Natural killer cell (primary cell): ENCODE data around the gene ZSCAN16. TPM values are rescaled to one million over a fixed set of nuclear protein-coding genes. Genes with fewer than 3 reads are reported as not detected.

ENCODE experiments used
- ATAC-seq, 3 donors: fragments of 150-1000 bp in 2 of 3; fragments of 200-7000 bp in 1 of 3; cut with Tn5 transposase; 1 replicate in 1 of 3; 2 replicates in 2 of 3; pipeline ENCODE4 v1.10.0; 2021; ENCODE audit warnings: mild to moderate bottlenecking in 2 of 3, moderate library complexity in 2 of 3
- DNase-seq, 2 donors: peaks; one replicate each; pipeline versions ENCODE4 v3.0.0 to v3.0.0-alpha.2; 2013 to 2021; ENCODE audit warnings: mixed read lengths in 1 of 2
- H3K27ac ChIP-seq: one replicate; pipeline ENCODE4 v1.5.1; 2013; ENCODE audit warnings: mild to moderate bottlenecking, low read length
- H3K27me3 ChIP-seq: one replicate; pipeline ENCODE4 v1.6.1; 2013; ENCODE audit warnings: low read length; ENCODE audit not compliant: control insufficient read depth, insufficient read depth
- H3K36me3 ChIP-seq: one replicate; pipeline ENCODE4 v1.6.1; 2013; ENCODE audit warnings: low read length; ENCODE audit not compliant: control insufficient read depth, insufficient read depth
- H3K4me1 ChIP-seq: one replicate; pipeline ENCODE4 v1.6.1; 2013; ENCODE audit warnings: low read length; ENCODE audit not compliant: control insufficient read depth, insufficient read depth
- H3K4me3 ChIP-seq: one replicate; pipeline ENCODE4 v1.5.1; 2013; ENCODE audit warnings: low read length
- H3K9me3 ChIP-seq: one replicate; pipeline ENCODE4 v1.6.1; 2013; ENCODE audit warnings: low read length; ENCODE audit not compliant: control insufficient read depth, insufficient read depth
- H3K27ac Mint-ChIP-seq, 2 donors: one replicate each; pipeline ENCODE4 v1.8.0; 2022; ENCODE audit warnings: mild to moderate bottlenecking in 2 of 2, mixed read lengths in 2 of 2, moderate library complexity in 1 of 2
- H3K27me3 Mint-ChIP-seq, 2 donors: one replicate each; pipeline ENCODE4 v1.8.0; 2022; ENCODE audit warnings: low read depth in 2 of 2, mixed read lengths in 2 of 2
- H3K36me3 Mint-ChIP-seq: one replicate; pipeline ENCODE4 v1.8.0; 2022; ENCODE audit warnings: mixed read lengths
- H3K4me1 Mint-ChIP-seq, 2 donors: one replicate each; pipeline ENCODE4 v1.8.0; 2022; ENCODE audit warnings: mixed read lengths in 2 of 2
- H3K4me3 Mint-ChIP-seq: one replicate; pipeline ENCODE4 v1.8.0; 2022; ENCODE audit warnings: mild to moderate bottlenecking, moderate library complexity, mixed read lengths
- H3K9me3 Mint-ChIP-seq, 2 donors: one replicate each; pipeline ENCODE4 v1.8.0; 2022; ENCODE audit warnings: mixed read lengths in 2 of 2
- WGBS: methylation state at CpG from one replicate; pipeline ENCODE4 v1.1.7; 2013; ENCODE audit warnings: missing lambda C conversion rate; ENCODE audit not compliant: insufficient coverage; 5-methylcytosine and 5-hydroxymethylcytosine counted together
- intact Hi-C: fragments of 100-400 bp; cut with micrococcal nuclease; formaldehyde crosslinking; loops from one replicate; pipeline ENCODE4 v1.14.2; 2022
- total RNA-seq, 4 donors: library from RNA; stranded (reverse); fragments of 120-200 nt in 1 of 4; gene quantifications; one replicate each; pipeline versions ENCODE4 v1.2.3 to v1.2.4, GENCODE V29; 2013 to 2022
- TF ChIP-seq, protein P1 (sequence below): fragments of 200-600 bp; IDR thresholded peaks from one replicate; pipeline ENCODE4 v1.8.0; 2022; ENCODE audit warnings: antibody characterized with exemption

Gene ZSCAN16
- total RNA-seq, 3 donors from 2014 or later (not counting 1 experiment from before 2014, with no cell fraction given) = 7.7 to 9.1 (median 7.8) TPM

DNA sequence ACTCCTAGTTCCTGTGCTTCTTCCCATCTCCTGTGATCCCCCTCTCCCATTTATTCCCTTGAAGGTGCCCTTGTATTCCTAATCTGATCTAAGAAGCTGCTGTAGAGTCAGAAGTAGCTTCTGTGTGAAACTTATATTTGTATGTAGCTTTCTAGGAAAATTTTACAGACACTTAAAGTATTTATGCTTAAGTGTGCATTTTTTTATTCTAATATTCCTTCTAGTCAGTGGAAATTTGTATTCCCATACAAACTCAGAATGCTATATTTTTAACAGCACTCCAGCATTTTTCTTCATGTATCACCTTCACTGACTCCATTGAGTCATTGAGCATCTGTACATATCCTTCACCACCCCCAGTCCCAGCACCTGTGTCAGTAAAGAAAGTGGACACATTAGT lies 29.9 kb downstream of the ZSCAN16 start:
- intact Hi-C loops = no loop called here
- Mint-ChIP-seq H3K27ac (no peak overlapping the region), H3K27me3 (no peaks in the 10 kb centered on the region), H3K4me3 (no peak overlapping the region), H3K4me1 (no peaks in the 10 kb centered on the region), H3K9me3 (no peaks in the 10 kb centered on the region), H3K36me3 (peaks cover 53% of the 10 kb centered on the region)
- no peaks in the 10 kb centered on the region for H3K27me3 ChIP-seq
- H3K4me3 ChIP-seq = no peak overlapping the region
- TF ChIP-seq, protein P1, sequence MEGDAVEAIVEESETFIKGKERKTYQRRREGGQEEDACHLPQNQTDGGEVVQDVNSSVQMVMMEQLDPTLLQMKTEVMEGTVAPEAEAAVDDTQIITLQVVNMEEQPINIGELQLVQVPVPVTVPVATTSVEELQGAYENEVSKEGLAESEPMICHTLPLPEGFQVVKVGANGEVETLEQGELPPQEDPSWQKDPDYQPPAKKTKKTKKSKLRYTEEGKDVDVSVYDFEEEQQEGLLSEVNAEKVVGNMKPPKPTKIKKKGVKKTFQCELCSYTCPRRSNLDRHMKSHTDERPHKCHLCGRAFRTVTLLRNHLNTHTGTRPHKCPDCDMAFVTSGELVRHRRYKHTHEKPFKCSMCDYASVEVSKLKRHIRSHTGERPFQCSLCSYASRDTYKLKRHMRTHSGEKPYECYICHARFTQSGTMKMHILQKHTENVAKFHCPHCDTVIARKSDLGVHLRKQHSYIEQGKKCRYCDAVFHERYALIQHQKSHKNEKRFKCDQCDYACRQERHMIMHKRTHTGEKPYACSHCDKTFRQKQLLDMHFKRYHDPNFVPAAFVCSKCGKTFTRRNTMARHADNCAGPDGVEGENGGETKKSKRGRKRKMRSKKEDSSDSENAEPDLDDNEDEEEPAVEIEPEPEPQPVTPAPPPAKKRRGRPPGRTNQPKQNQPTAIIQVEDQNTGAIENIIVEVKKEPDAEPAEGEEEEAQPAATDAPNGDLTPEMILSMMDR = no peak
- no peaks in the 10 kb centered on the region for H3K4me1 ChIP-seq
- peaks cover 72% of the 10 kb centered on the region for H3K36me3 ChIP-seq
- ATAC-seq = no peak
- no peak for DNase-seq
- H3K9me3 ChIP-seq = no peaks in the 10 kb centered on the region
- no peak overlapping the region for H3K27ac ChIP-seq

DNA sequence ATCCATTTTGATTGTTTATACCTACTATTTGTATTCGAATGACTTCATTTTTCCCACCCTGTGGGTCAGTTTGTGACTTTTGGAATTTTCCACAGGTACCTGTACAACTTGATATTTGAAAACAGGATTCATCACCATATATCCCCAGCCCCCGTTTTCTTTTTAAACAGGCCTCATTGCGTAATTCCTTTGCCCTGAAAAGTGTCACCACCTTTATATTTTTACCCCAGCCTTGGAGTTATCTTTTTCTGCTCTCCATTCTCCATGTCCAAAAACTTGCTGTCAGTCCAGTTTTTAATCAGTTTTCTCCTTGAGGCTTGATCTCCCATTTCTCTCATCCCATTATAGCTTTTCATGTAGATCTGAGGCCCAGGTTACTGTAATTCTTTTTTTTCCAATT lies 33.9 kb downstream of the ZSCAN16 start:
- ATAC-seq (no peak), DNase-seq (no peak)
- H3K27me3 Mint-ChIP-seq = no peaks in the 10 kb centered on the region
- TF ChIP-seq, protein P1 = no peak
- H3K4me1 Mint-ChIP-seq = peaks cover 15 to 17% of the 10 kb centered on the region in 2 donors
- no peak overlapping the region for H3K4me3 Mint-ChIP-seq
- intact Hi-C loops = no loop called here
- WGBS = 95% methylated on average over 3 of the region's 3 CpGs
- peaks cover 8% of the 10 kb centered on the region for H3K4me1 ChIP-seq
- no peak overlapping the region for H3K27ac Mint-ChIP-seq
- H3K4me3 ChIP-seq = no peak overlapping the region
- no peak overlapping the region for H3K27ac ChIP-seq
- H3K36me3 Mint-ChIP-seq = peaks cover 38% of the 10 kb centered on the region
- peaks cover 35% of the 10 kb centered on the region for H3K36me3 ChIP-seq
- peaks cover 0 to 3% of the 10 kb centered on the region in 2 donors for H3K9me3 Mint-ChIP-seq
- no peaks in the 10 kb centered on the region for H3K27me3 ChIP-seq
- H3K9me3 ChIP-seq = no peaks in the 10 kb centered on the region

DNA sequence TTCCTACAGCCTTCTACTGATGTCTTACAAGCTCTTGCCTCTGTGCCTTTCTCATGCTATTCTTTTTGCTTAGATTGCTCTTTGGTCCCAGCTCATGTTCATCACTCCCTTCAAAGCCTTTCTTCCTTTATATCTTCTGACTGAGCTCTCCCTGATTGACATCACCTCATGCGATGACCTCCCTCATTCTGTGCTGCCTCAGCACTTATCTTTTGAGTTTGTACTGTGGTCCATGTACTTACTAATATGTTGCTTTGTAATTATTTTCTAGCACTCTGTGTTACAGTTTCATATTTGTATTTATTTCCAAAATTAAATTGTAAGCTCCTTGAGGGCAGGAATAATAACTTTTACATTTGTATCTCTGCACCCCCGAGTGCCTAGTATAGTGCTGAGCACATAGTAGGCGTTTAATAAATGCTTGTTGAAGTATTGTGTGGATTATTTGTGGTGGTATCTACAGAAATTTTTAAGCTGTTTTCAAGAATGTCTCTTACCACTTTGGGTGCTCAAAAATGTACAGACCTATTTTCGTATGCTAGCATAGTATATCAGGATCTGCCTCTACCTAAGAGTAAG lies 34.7 kb downstream of the ZSCAN16 start:
- peaks cover 15 to 17% of the 10 kb centered on the region in 2 donors for H3K4me1 Mint-ChIP-seq
- DNase-seq (no peak), ATAC-seq (no peak)
- WGBS = 95% methylated on average over 4 of the region's 4 CpGs
- H3K4me3 Mint-ChIP-seq = no peak overlapping the region
- Histone ChIP-seq H3K27ac (no peak overlapping the region), H3K4me1 (peaks cover 8% of the 10 kb centered on the region), H3K27me3 (no peaks in the 10 kb centered on the region), H3K4me3 (no peak overlapping the region), H3K9me3 (no peaks in the 10 kb centered on the region), H3K36me3 (peaks cover 27% of the 10 kb centered on the region)
- H3K27me3 Mint-ChIP-seq = no peaks in the 10 kb centered on the region
- no peak overlapping the region for H3K27ac Mint-ChIP-seq
- TF ChIP-seq, protein P1 = no peak
- H3K36me3 Mint-ChIP-seq = peaks cover 30% of the 10 kb centered on the region
- intact Hi-C loops = no loop called here
- peaks cover 0 to 3% of the 10 kb centered on the region in 2 donors for H3K9me3 Mint-ChIP-seq

DNA sequence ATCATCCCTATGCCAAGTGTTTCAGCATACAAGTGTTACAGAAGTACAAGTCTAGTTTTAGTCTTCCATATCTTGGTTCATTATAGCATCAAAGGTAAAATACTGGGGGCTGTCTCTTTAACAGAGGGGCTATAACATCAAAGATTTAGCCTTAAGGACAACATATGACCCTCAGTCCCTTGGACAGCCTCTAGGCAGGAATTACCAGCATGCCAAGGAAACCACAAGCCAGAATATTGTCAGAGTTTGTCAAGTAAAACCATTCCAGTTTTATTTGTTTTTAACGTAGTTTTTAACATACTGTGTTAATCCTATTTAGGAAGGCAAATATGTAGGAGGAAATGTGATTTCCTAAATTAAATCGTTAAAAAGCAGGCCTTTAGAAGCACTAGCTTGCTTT lies 35.8 kb downstream of the ZSCAN16 start:
- no peak for ATAC-seq
- intact Hi-C loops = no loop called here
- no peak overlapping the region for H3K27ac ChIP-seq
- H3K27me3 Mint-ChIP-seq = peaks cover 3 to 7% of the 10 kb centered on the region in 2 donors
- no peak overlapping the region for H3K27ac Mint-ChIP-seq
- peaks cover 8% of the 10 kb centered on the region for H3K4me1 ChIP-seq
- H3K36me3 ChIP-seq = peaks cover 16% of the 10 kb centered on the region
- no peaks in the 10 kb centered on the region for H3K9me3 ChIP-seq
- no peak overlapping the region for H3K4me3 ChIP-seq
- H3K4me3 Mint-ChIP-seq = peak overlapping the region; percentile 43
- 72% methylated on average over 2 of the region's 2 CpGs for WGBS
- peaks cover 25% of the 10 kb centered on the region for H3K36me3 Mint-ChIP-seq
- DNase-seq = no peak
- no peaks in the 10 kb centered on the region for H3K27me3 ChIP-seq
- H3K9me3 Mint-ChIP-seq = peaks cover 0 to 3% of the 10 kb centered on the region in 2 donors
- TF ChIP-seq, protein P1 = no peak
- H3K4me1 Mint-ChIP-seq = peaks cover 15 to 17% of the 10 kb centered on the region in 2 donors
